ENCODE data around the gene ENPEP. TPM values are rescaled to one million over a fixed set of nuclear protein-coding genes. Genes with fewer than 3 reads are reported as not detected.
A peak's percentile ranks its signal among the peaks of the same experiment; 100 is the strongest.

Gene ENPEP
- total RNA-seq, 4 donors from 2014 or later = 0.80 to 6.2 (median 1.5) TPM

- intact Hi-C loops (cut with DNase I; ENCODE audit: low total_unique reads) = loop anchor here (5.0 kb wide), 1 partner anchor 518 kb away; no protein-coding TSS in a partner anchor
- DNase-seq = no peak
- peak overlapping the region; percentile 27 to 73 (median 53) for H3K27ac ChIP-seq
Observed at GRCh38 chr4:110515676-110516075, 39.7 kb downstream of the ENPEP start.

GRCh38 chr4:110516106-110516922 is 40.4 kb downstream of the ENPEP start:
- in situ Hi-C loops (cut with MboI; ENCODE audit: low pct_ligation_motif_present in 1 of 4, low pct_unique_long_range_greater_than_20kb in 1 of 4, low sequenced_read_pairs in 3 of 4) = loop anchor here (5.0 to 25.0 kb wide), 5 partner anchors 179 to 1104 kb away; no protein-coding TSS in a partner anchor
- whole genome bisulfite sequencing, 2 donors (ENCODE audit: low coverage in 1 of 2) = 3 to 13% methylated on average over 7 to 8 of the region's 8 CpGs
- TF ChIP-seq POLR2AphosphoS5 (IDR thresholded peaks at IDR 0.05) (peak in 1 of 3 donors; percentile 15), EP300 (IDR thresholded peaks at IDR 0.05; ENCODE audit: low read depth) (no peak), CTCF (IDR thresholded peaks at IDR 0.05) (peak; percentile 71 to 86 (median 74))
- intact Hi-C loops (cut with DNase I; ENCODE audit: low total_unique reads) = loop anchor here (5.0 kb wide), 1 partner anchor 519 kb away; no protein-coding TSS in a partner anchor
- Histone ChIP-seq H3K27ac (peak overlapping the region; percentile 27 to 73 (median 53)), H3K36me3 (no peaks in the 10 kb centered on the region), H3K4me1 (peaks cover 0 to 8% (median 1%) of the 10 kb centered on the region in 4 donors), H3K9me3 (no peaks in the 10 kb centered on the region), H3K4me3 (peak overlapping the region; percentile 25 to 52 (median 41)), H3K27me3 (peaks cover 5% of the 10 kb centered on the region)
- peak; percentile 88 for DNase-seq

More at GRCh38 chr4:110515676-110516075, 39.7 kb downstream of the ENPEP start:
- Histone ChIP-seq H3K4me1 (peaks cover 0 to 10% (median 1%) of the 10 kb centered on the region in 4 donors), H3K9me3 (no peaks in the 10 kb centered on the region), H3K27me3 (no peaks in the 10 kb centered on the region), H3K4me3 (peak overlapping the region; percentile 25 to 52 (median 41)), H3K36me3 (no peaks in the 10 kb centered on the region)
- TF ChIP-seq CTCF (IDR thresholded peaks at IDR 0.05) = no peak
- TF ChIP-seq POLR2A (IDR thresholded peaks at IDR 0.05) = no peak
- no peak for TF ChIP-seq POLR2AphosphoS5 (IDR thresholded peaks at IDR 0.05)
- no peak for TF ChIP-seq EP300 (IDR thresholded peaks at IDR 0.05; ENCODE audit: low read depth)
- in situ Hi-C loops (cut with MboI; ENCODE audit: low pct_ligation_motif_present in 1 of 4, low pct_unique_long_range_greater_than_20kb in 1 of 4, low sequenced_read_pairs in 3 of 4) = loop anchor here (5.0 to 25.0 kb wide), 5 partner anchors 178 to 1103 kb away; no protein-coding TSS in a partner anchor
- WGBS, 2 donors (ENCODE audit: low coverage in 1 of 2) = 48 to 53% methylated on average over 5 of the region's 5 CpGs

GRCh38 chr4:110518889-110519490 is 43.0 kb downstream of the ENPEP start:
- TF ChIP-seq POLR2AphosphoS5 (IDR thresholded peaks at IDR 0.05) (no peak), CTCF (IDR thresholded peaks at IDR 0.05) (peak; percentile 54 to 73 (median 65))
- intact Hi-C loops (cut with DNase I; ENCODE audit: low total_unique reads) = loop anchor here (5.0 kb wide), 1 partner anchor 522 kb away; no protein-coding TSS in a partner anchor

GRCh38 chr4:110520886-110521285 is 44.9 kb downstream of the ENPEP start:
- peaks cover 0 to 3% (median under 1%) of the 10 kb centered on the region in 4 donors for H3K4me1 ChIP-seq
- in situ Hi-C loops (cut with MboI; ENCODE audit: low pct_ligation_motif_present in 1 of 4, low pct_unique_long_range_greater_than_20kb in 1 of 4, low sequenced_read_pairs in 3 of 4) = loop anchor here (25.0 kb wide), 3 partner anchors 184 to 1109 kb away; no protein-coding TSS in a partner anchor
- no peak overlapping the region for H3K27ac ChIP-seq
- H3K9me3 ChIP-seq = no peaks in the 10 kb centered on the region
- TF ChIP-seq EP300 (IDR thresholded peaks at IDR 0.05; ENCODE audit: low read depth) = no peak
- no peak for TF ChIP-seq CTCF (IDR thresholded peaks at IDR 0.05)
- WGBS, 2 donors (ENCODE audit: low coverage in 1 of 2) = 83 to 92% methylated on average over 2 of the region's 2 CpGs
- no peak for DNase-seq
- H3K4me3 ChIP-seq = no peak overlapping the region
- no peaks in the 10 kb centered on the region for H3K36me3 ChIP-seq
- H3K27me3 ChIP-seq = peaks cover 9% of the 10 kb centered on the region
- intact Hi-C loops (cut with DNase I; ENCODE audit: low total_unique reads) = no loop called here

More at GRCh38 chr4:110518889-110519490, 43.0 kb downstream of the ENPEP start:
- H3K27me3 ChIP-seq = peaks cover 9% of the 10 kb centered on the region
- H3K36me3 ChIP-seq = no peaks in the 10 kb centered on the region
- H3K27ac ChIP-seq = no peak overlapping the region
- H3K4me3 ChIP-seq = no peak overlapping the region
- 76 to 87% methylated on average over 2 of the region's 2 CpGs for WGBS, 2 donors (ENCODE audit: low coverage in 1 of 2)
- H3K4me1 ChIP-seq = peaks cover 0 to 8% (median 1%) of the 10 kb centered on the region in 4 donors
- in situ Hi-C loops (cut with MboI; ENCODE audit: low pct_ligation_motif_present in 1 of 4, low pct_unique_long_range_greater_than_20kb in 1 of 4, low sequenced_read_pairs in 3 of 4) = loop anchor here (5.0 to 25.0 kb wide), 5 partner anchors 182 to 1107 kb away; no protein-coding TSS in a partner anchor
- peak; percentile 14 for DNase-seq
- H3K9me3 ChIP-seq = no peaks in the 10 kb centered on the region

Data from transverse colon (tissue), 4 donors.